Stimulated activated CD4-positive, alpha-beta T cell treated with anti-CD3 and anti-CD28 coated beads, TNF-alpha, amount 100 ng/mL, for 4 hours (primary cell): ENCODE data around the gene SUPT5H.
"Not testable (repeated sequence)": the region's sequence is repeated elsewhere in the genome, so short reads cannot be mapped to it uniquely, and the experiment has no call there.

Source experiments
- DNase-seq, 3 experiments: peaks; one replicate each; pipeline ENCODE4 v3.0.0-alpha.2; 2020; ENCODE audit warnings: low read depth in 3 of 3

Gene SUPT5H

DNA sequence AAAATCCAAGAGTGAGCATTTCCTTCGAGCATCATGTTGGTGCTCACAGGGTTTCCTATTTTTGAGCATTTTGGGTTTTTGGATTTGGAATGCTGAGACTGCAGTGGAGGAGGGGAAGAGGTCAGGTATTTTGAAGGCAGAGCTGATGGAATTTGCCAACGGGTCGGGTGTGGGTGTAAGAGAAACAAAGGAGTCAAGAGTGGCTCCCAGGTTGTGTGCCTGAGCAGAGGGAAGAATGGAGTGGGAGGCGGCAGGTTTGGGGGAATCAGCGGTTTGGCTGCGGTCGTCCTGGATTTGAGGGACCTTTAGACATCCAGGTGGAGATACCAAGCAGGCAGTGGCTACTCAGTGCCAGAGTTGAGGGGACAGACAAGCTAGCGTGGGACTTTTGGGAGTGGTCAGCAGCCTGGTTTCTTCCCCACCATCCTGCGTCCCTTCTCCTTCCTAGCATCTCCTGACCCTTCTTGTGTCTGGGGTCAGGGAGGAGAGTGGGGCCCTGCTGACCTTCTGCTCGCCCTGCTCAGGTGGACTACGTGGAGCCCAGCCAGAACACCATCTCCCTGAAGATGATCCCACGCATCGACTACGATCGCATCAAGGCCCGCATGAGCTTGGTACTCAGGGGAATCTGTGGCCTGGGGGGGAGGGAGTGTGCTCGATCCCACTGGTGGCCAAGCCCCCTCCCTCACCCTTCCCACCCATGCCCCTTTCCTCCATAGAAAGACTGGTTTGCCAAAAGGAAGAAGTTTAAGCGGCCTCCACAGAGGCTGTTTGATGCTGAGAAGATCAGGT is 20.8 kb downstream of the SUPT5H start:
- no peak for DNase-seq

DNA sequence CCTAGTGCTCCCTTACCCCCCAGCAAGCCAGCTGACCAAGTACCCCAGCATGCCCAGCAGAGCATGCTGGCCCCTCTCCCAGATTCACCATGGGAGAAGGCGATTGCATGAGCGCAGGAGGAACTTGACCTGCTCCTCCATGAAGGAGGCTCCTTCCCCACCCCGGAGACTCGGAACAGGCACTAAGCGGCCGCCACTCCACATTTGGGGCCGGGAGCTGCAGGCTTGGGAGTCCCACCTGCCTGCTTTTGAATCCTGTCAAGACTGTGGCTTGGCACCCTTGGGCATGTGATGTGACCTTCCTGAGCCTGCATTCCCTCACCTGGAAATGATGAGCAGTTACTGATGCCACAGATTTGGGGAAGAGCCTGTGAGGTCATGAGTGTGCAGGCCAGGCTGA is 22.6 kb downstream of the SUPT5H start:
- no peak for DNase-seq

- DNase-seq, result no peak
Observed at GRCh38 chr19:39469036-39469435, 23.7 kb downstream of the SUPT5H start.

DNA sequence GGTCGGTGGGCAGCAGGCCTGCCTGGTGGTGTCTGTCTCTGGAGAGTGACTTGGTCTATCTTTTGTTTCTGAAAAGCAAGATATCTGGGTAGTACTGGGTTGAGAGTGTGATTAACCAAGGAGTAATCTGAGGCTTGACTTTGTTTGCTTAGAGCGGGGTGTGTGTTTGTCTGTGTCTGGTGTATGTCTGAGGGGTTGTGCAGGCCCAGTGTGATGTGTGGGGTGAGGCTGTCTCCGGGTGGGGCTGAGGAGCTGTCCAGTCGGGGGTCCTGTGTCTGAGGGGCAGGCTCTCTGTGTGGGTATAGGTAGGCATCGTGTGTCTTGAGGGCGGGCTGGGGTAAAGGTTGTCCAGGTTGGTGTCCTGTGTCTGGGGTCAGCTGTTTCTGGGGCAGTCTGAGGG is 24.2 kb downstream of the SUPT5H start:
- DNase-seq, result no peak

GRCh38 chr19:39470724-39471339 is 25.4 kb downstream of the SUPT5H start:
- DNase-seq, result no peak

GRCh38 chr19:39471756-39472536 is 26.6 kb downstream of the SUPT5H start:
- no peak for DNase-seq

DNA sequence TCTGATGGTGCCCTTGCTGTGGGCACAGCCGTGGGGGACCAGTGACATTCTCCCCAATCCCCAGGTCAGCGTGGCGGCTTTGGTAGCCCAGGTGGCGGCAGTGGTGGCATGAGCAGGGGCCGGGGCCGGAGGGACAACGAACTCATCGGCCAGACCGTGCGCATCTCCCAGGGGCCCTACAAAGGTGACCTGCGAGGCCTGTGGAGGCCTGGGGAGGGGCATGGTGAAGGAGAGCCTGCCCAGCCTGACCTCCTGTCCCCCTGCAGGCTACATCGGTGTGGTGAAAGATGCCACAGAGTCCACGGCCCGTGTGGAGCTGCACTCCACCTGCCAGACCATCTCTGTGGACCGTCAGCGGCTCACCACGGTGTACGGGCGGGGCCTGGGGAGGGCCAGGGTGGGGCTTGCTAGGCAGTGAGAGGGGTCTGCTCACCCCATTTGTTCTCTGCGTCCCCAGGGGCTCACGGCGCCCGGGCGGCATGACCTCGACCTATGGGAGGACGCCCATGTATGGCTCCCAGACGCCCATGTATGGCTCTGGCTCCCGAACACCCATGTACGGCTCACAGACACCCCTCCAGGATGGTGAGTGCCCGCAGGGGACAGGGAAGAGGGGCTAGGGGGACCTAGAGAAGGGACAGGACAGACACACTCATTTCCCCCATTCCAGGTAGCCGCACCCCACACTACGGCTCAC is 27.5 kb downstream of the SUPT5H start:
- no peak for DNase-seq

DNA sequence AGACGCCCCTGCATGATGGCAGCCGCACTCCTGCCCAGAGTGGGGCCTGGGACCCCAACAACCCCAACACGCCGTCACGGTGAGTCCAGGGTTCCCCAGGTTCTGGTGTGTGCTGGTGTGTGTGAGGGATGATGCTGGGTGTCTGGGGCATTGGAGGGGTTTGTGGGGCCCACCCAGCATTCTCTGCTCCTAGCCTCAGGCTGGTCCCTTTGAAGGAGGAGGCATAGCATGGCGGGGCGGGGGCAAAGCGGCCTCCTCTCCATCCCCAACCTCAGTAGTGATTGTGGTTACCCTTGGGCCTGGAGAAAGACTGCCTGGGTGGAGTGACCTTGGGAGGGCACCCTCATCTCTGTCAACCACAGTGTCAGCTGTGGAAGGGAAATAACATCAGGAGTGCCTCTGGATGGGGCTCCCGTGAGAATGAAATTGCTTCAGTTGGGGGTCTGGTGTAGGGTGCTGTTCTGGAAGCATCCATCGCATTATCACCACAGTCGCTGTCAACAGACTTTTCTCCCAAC is 28.1 kb downstream of the SUPT5H start:
- no peak for DNase-seq

- peak; percentile 57 to 62 (median 60) for DNase-seq
Observed at GRCh38 chr19:39474139-39474620, 28.8 kb downstream of the SUPT5H start.

GRCh38 chr19:39475748-39476147 is 30.4 kb downstream of the SUPT5H start:
- no peak for DNase-seq

- DNase-seq, result not testable (repeated sequence)
Observed at GRCh38 chr19:39479319-39479801, 34.0 kb downstream of the SUPT5H start.

DNA sequence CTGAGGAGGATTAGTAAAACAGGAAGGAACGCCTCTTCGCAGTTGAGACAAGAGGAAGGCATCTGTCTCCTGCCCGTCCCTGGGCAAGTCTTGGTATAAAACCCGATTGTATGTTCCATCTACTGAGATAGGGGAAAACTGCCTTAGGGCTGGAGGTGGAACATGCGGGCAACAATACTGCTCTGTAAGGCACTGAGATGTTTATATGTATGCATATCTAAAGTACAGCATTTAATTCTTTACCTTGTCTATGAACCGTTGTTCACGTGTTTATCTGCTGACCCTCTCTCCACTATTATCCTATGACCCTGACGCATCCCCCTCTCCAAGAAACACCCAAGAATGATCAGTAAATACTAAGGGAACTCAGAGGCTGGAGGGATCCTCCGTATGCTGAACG is 34.5 kb downstream of the SUPT5H start:
- DNase-seq, result no peak

DNA sequence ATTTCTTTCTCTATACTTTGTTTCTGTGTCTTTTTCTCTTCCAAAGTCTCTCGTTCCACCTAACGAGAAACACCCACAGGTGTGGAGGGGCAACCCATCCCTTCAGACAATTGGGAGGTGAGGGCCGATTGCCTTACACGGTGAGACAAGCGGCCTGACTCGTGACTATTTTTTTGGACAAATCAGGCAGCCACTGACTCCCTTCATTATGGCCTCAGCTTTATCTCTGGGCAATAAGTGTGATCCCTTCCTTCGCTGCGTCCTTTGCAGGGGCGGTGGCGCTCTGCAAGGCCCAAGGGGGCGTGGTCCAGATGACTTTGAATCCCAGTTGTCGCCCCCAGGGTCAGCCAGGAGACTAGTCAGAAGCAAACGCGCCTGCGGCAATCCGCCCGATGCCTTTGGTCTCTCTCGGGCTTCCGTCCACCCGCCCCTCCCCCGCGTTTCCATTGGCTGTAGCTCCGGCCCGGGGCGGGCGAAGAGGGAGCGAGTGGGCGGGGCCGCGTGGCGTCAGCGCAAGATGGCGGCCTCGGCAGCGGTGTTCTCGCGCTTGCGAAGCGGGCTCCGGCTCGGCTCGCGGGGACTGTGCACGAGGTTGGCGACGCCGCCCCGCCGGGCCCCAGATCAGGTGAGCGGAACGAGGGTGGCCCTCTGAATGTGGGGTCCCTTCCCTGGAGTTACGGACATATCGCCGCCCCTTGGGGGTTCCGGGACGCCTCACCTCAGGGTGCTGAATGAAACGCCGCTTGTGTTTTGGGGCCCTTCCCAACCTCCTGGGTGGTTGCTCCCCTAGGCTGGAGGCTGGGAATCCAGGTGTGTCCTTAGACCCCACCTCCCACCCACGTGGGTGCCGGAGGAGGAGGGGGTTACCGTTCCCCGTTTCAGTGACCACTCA is 35.2 kb downstream of the SUPT5H start, which contains the start of gene TIMM50:
Gene TIMM50 (plus strand): TSS at position 502 of the 892 bp plus-strand sequence. CDS start 16 bp downstream, at position 518.
- DNase-seq, result peak; percentile 95 to 98 (median 96)

GRCh38 chr19:39481229-39481545 is 35.8 kb downstream of the SUPT5H start:
- DNase-seq, result no peak

- DNase-seq, result no peak
Observed at GRCh38 chr19:39481676-39482075, 36.3 kb downstream of the SUPT5H start.

- no peak for DNase-seq
Observed at GRCh38 chr19:39483141-39483540, 37.8 kb downstream of the SUPT5H start.

DNA sequence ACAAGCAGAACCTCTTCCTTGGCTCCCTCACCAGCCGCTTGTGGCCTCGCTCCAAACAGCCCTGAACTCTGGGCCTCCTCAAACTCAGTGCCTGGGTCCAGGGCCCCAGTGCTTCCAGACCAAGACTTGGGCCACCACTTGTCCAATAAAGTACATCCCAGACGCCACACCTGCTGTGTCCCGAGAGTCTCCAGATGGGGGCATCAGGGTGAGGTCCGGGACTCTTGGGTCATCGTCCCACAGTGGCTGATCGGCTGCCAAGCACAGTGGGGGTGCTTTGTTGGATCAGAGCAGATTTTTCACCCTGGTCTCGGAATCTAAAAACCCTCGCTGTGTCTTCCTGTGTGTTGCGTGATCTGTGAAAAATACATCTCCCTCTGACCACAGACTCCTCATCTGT is 44.4 kb downstream of the SUPT5H start:
- DNase-seq, result no peak

- DNase-seq, result no peak
Observed at GRCh38 chr19:39492225-39492624, 46.8 kb downstream of the SUPT5H start.

- DNase-seq, result no peak
Observed at GRCh38 chr19:39492788-39493187, 47.4 kb downstream of the SUPT5H start.

GRCh38 chr19:39494661-39495060 is 49.3 kb downstream of the SUPT5H start:
- DNase-seq, result no peak
